ENCODE results near the gene LIPI.
"Not testable (repeated sequence)": the region's sequence is repeated elsewhere in the genome, so short reads cannot be mapped to it uniquely, and the experiment has no call there.

Gene LIPI

GRCh38 chr21:14210738-14211137, at the start of gene LIPI:
Gene LIPI, minus strand, starts transcription at chr21:14210955. Its CDS starts 110 bp downstream, at chr21:14210845.
- DNase-seq = no peak

GRCh38 chr21:14260174-14260764, 49.5 kb upstream of the LIPI start:
- no peak for DNase-seq

DNA sequence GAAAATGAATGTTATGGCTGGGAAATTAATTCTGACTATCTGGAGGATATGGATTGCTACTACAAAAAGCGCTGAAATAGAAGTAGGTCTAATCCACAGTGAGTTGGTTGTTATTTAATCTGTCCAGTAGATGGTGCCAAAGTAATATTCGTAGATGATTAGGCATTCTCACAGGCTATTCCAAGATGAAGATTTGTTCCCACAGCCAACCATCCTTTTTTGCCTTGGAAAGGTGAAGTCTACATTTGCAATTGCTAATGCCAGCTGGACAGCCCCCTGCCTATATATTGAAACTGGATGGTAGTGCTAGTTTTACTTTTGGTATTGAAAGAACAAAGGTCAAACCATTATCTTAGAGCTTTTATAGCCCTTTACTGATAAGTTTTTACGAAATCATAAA, 49.0 kb upstream of the LIPI start:
- DNase-seq = no peak

- no peak for DNase-seq
Observed at GRCh38 chr21:14251336-14251735, 40.6 kb upstream of the LIPI start.

DNA sequence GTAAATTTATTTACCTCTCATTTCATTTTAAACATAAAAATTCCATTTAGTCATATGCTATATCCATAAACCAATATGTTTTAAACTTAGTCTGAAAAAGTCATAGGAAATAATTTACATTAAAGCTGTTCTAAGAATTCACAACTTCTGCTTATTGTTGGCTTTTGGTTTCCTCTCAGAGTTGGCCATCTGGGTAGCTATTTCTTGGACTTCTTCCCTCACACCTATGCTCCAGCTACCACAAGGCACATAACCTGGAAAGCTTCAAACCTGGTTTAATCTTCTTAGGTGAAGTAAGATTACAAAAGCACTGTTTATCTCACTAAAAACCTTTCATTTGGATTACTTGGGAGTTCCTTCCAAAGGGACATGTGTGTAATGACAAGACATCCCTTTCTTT, 35.0 kb upstream of the LIPI start:
- DNase-seq = no peak

DNA sequence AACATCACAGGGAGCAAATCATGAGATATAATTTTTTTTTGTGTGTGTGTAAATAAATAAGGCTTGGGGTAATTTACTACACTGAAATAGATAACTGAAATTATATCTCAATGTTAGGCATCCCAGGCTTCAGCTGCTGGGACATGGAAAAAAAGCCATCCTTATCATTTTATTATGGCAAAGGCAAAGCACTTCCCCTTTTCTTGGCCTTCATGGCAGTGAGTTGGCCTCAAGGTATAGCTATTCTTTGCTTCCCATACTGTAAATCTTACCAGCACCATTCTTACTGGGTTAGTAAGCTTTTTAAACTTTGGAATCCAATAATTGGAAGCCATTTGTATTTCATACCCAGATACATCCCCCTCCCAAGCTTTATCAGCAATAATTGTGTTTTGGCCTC, 34.2 kb upstream of the LIPI start:
- no peak for DNase-seq

- DNase-seq = no peak
Observed at GRCh38 chr21:14243874-14244273, 33.1 kb upstream of the LIPI start.

- no peak for DNase-seq
Observed at GRCh38 chr21:14243461-14243860, 32.7 kb upstream of the LIPI start.

- DNase-seq = no peak
Observed at GRCh38 chr21:14241297-14241696, 30.5 kb upstream of the LIPI start.

- DNase-seq = no peak
Observed at GRCh38 chr21:14239281-14239680, 28.5 kb upstream of the LIPI start.

GRCh38 chr21:14236180-14236579, 25.4 kb upstream of the LIPI start:
- DNase-seq = no peak

- no peak for DNase-seq
Observed at GRCh38 chr21:14235101-14235500, 24.3 kb upstream of the LIPI start.

- DNase-seq = no peak
Observed at GRCh38 chr21:14229399-14229798, 18.6 kb upstream of the LIPI start.

DNA sequence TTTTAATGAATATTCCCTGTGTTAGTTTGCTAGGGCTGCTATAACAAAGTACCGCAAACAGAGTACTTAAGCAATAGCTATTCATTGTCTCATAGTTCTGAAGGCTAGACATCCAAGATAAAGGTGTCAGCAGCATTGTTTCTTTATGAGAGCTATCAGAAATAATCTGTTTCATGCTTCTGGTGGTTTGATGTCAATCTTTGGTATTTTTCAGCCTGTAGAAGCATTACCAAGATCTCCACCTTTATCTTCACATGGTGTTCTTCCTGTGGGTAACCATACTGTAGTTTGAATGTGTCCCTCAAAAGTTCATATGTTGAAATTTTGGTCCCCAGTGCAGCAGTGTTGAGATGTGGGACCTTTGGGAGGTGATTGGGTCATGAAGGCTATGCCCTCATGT, 12.6 kb upstream of the LIPI start:
- no peak for DNase-seq

DNA sequence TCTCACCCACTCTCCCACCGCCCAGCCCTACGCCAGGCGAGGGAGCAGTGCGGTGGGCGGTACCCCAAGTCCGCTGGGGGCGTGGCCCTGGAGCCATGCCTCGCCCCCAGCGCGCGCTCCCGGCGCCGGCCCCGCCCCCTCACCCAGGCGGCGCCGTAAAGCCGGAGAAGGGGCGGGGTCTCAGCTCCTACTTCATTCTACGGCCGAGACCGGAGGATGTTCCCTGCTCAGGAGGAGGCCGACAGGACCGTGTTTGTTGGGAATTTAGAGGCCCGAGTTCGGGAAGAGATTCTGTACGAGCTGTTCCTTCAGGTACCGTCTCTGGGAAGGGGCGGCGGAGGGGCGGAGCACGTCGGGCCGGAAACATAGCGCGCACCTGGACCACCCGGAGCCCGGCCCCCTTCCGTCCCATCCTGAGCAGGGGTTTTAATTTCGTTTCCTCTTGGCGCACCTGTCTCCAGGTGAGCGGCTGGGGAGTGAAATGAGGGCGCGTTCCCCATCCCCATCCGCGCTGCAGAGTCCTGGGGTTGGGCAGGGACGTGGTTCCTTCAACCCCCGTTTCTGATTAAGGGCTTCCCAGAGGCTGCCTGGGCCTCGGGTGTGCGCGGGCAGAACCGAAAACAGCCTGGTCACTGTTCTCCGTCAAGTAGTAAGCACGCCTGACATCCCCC, 5.4 kb upstream of the LIPI start, which contains the start of gene RBM11:
Gene RBM11 (plus strand): TSS at position 187 of the 671 bp plus-strand sequence. CDS start 30 bp downstream, at position 217.
- no peak for DNase-seq

GRCh38 chr21:14213164-14213563, 2.4 kb upstream of the LIPI start:
- DNase-seq = no peak

DNA sequence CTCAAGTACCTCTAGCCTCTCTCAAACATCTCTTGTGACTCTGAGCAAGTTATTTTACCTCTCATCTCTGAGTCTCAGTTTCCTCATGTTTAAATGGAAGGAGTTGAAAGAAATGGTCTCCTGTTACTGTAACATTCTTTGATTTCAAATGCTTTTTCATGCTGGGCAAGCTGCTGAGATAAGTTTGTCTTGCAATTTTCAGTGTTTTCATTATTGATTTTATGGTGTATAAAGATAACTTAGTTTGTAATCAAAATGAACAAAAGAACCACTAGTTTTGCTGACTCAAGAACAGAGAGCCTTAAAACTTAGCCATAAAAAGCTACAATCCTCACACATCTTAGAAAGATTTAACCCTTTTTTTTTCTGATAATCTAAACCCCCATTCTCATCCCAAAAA, 4.5 kb downstream of the LIPI start:
- DNase-seq = no peak

DNA sequence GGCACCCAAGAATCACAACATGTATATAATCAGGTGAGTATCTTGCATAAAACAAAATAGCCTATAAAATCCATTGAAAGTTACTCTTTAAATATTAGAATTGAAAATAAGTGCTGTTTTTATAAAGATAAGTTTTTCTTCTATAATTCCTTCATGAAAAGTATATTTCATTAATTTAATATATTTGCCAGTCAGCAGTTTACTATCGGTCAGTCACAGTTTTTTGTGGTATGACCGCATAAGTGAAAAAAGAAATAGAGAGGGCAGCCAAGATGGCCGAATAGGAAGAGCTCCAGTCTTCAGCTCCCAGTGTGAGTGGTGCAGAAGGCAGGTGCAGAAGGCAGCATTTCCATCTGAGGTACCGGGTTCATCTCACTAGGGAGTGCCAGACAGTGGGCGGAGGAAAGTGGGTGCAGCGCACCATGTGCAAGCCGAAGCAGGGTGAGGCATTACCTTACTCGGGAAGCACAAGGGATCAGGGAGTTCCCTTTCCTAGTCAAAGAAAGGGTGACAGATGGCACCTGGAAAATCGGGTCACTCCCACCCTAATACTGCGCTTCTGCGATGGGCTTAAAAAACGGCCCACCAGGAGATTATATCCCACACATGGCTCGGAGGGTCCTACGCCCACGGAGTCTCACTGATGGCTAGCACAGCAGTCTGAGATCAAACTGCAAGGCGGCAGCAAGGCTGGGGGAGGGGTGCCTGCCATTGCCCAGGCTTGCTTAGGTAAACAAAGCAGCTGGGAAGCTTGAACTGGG, 44.1 kb downstream of the LIPI start:
- not testable (repeated sequence) for DNase-seq

GRCh38 chr21:14143999-14144398, 66.8 kb downstream of the LIPI start:
- no peak for DNase-seq

- no peak for DNase-seq
Observed at GRCh38 chr21:14124266-14124665, 86.5 kb downstream of the LIPI start.

DNA sequence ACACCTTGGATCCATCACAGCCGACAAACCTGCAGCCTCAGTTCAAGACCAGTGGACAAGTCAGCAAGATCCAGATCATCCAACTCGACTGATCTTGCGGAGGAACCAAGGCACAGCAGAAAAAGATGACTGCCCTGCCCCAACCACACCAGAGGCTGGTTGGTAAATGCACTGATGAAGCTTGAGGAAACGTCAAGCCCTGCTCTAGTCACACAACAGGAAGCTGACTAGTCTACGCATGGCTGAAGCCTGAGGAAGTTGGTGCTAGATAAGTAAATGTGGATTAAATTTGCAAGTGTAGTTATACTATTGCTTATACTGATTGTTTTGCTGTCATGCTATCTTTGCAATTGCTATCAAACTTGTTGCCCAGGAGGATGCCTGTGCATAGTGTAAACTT, 89.0 kb downstream of the LIPI start:
- DNase-seq = no peak

DNA sequence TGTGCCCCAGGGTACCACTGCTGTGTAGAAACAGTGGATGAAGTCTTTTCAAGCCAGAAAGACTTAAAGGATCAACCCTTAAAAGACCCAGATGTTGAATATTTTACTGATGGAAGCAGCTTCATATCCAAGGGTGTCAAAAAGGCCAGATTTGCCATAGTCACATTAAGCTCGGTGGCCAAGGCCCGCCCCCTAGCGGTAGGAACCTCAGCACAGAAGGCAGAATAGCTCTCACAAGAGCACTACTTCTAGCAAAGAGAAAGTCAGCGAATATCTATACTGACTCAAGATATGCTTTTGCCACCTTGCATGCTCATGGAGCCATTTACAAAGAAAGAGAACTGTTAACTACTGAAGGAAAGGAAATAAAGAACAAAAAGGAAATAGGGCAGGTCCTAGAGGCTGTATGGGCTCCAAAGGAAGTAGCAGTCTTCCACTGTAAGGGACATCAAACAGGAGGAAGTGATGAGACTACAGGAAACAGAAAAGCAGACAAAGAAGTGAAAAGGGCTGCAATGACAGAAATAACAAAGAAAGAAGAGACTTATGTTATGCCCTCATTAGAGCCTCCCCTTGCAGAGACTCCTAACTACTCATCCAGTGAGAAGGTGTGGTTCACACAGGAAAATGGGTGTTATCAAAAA, 90.5 kb downstream of the LIPI start:
- DNase-seq = no peak

DNA sequence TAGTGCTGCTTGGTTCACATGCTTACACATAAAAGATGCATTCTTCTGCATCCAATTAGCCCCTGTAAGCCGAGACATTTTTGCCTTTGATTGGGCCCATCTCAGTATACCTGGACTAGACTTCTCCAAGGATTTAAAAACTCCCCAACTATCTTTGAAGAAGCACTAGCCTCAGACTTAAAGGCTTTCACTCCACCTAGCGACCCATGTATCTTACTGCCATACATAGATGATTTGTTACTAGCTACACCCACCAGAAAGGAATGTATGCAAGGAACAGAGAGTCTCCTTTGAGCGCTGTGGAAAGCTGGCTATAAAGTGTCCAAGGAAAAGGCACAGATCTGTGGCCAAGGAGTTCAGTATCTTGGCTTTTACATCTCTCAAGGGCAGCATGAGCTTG, 91.7 kb downstream of the LIPI start:
- DNase-seq = no peak

- DNase-seq = no peak
Observed at GRCh38 chr21:14116080-14116481, 94.7 kb downstream of the LIPI start.
